ENCODE data around the gene PDLIM5.

The PDLIM5 gene

DNA sequence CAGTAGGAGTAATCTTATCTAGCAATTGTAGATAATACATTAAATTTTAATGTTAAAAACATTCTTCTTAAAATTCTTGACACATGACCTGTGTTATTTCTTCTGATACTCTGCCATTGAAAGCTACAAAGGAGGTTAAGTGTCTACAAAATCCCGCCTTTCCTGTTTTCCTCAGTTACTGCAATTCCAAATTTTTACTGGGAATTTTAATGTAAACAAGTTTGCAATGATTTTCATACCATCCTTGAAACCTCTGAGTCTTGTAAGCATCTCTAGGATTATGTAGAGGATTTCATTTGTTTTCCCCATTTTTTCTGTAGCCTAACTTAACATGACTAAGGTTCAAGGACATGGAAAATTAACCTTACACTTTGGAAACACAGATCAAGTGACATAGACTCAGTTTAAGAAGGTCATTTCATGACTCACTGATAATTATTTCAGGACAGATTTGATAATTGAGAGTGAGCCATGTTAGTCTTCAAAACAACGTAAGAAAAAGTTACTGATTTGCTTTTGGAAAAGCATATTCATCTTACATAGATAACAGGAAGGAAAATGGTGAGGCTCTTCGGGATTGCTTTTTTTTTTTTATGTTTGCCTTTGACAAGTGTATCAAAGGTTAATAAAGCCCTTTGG lies 39.6 kb upstream of the PDLIM5 start:
- H3K4me3 ChIP-seq (ENCODE audit: low read depth, low read length) = no peak overlapping the region
- DNase-seq (ENCODE audit: low read depth, low spot score) = no peak
- ChIA-PET POLR2A (no interaction called here), CTCF (interaction anchor here (1.5 kb wide), 1 partner anchor 17 kb away, joined by 4 read pairs; no protein-coding TSS in a partner anchor)
- TF ChIP-seq, protein P1, sequence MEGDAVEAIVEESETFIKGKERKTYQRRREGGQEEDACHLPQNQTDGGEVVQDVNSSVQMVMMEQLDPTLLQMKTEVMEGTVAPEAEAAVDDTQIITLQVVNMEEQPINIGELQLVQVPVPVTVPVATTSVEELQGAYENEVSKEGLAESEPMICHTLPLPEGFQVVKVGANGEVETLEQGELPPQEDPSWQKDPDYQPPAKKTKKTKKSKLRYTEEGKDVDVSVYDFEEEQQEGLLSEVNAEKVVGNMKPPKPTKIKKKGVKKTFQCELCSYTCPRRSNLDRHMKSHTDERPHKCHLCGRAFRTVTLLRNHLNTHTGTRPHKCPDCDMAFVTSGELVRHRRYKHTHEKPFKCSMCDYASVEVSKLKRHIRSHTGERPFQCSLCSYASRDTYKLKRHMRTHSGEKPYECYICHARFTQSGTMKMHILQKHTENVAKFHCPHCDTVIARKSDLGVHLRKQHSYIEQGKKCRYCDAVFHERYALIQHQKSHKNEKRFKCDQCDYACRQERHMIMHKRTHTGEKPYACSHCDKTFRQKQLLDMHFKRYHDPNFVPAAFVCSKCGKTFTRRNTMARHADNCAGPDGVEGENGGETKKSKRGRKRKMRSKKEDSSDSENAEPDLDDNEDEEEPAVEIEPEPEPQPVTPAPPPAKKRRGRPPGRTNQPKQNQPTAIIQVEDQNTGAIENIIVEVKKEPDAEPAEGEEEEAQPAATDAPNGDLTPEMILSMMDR (IDR thresholded peaks at IDR 0.05; ENCODE audit: insufficient read depth, low read length, missing control alignments) = no peak

DNA sequence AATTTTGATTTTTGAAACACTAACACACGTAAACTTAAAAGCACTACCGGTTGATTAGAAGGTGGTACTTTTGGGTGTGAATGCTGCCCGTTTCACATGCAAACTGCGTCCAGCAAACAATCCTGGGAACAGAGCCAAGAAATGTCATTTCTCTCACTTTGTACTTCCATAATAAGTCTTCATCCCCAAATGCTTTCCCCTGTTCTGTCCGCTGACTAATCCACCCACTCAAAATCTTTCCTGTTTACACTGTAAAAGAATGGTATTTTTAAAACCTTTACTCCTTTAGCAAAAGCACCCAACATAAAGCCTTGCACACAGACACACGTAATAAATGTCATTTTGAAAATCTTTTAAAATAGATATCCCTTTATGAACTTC lies 39.1 kb upstream of the PDLIM5 start:
- no peak overlapping the region for H3K4me3 ChIP-seq (ENCODE audit: low read depth, low read length)
- CTCF ChIA-PET = interaction anchor here (0.6 to 1.3 kb wide), 3 partner anchors 47 to 187 kb away, joined by 3 to 5 read pairs (median 4); no protein-coding TSS in a partner anchor
- POLR2A ChIA-PET = no interaction called here

DNA sequence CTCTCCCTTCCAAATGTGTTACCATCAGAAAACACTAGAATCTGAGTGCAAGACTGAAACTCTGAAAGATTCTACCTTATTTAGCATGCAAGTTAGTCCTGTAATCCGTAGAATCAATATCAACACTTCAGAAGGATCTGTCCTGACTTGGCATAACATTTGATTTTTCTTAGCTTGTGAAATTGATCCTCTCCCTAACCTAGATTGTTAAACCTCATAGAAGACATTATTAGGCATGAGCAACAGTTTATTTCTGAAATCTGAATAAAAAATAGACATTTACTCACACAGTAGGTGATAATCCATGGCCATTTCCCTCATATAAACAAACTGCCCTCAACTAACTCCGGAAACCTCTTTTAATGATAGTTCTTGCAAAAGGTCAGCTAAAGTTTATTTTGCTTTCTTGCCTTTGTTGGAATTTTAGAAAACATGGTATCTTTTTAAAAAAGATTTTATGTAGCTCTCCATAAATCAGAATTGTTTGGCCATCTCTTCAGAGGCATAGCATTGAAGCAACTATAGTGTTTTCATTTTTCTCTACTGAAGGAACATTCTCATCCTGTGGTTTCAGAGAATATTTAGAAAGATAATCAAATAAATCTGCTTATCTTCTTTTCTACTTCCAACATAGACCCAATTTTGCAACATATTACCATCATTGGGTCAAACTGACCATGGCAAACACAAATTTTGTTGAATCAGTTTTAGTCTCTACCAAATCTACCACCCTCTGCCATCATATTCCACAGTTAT lies 38.5 kb upstream of the PDLIM5 start:
- no peak overlapping the region for H3K4me3 ChIP-seq (ENCODE audit: low read depth, low read length)
- CTCF ChIA-PET = interaction anchor here (0.6 to 1.7 kb wide), 6 partner anchors 18 to 208 kb away, joined by 3 to 7 read pairs (median 4); no protein-coding TSS in a partner anchor
- POLR2A ChIA-PET = no interaction called here
- DNase-seq (ENCODE audit: low read depth, low spot score) = no peak
- TF ChIP-seq, protein P1 (IDR thresholded peaks at IDR 0.05; ENCODE audit: insufficient read depth, low read length, missing control alignments) = no peak

More for the DNA sequence above, 39.1 kb upstream of the PDLIM5 start:
- TF ChIP-seq, protein P1 (IDR thresholded peaks at IDR 0.05; ENCODE audit: insufficient read depth, low read length, missing control alignments) = no peak
- no peak for DNase-seq (ENCODE audit: low read depth, low spot score)

DNA sequence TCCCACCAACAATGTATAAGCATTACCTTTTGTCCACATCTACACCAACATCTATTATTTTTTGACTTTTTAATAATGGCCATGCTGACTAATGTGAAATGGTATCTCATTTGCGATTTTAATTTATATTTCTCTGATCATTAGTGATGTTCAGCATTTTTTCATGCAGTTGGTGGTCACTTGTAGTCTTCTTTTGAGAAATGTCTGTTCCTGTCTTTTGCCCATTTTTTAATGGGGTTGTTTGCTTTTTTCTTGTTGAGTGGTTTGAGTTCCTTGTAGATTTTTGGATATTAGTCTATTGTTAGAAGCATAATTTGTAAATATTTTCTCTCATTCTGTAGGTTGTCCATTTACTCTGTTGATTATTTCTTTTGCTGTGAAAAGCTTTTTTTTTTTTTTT lies 36.8 kb upstream of the PDLIM5 start:
- CTCF ChIA-PET = no interaction called here
- TF ChIP-seq, protein P1 (IDR thresholded peaks at IDR 0.05; ENCODE audit: insufficient read depth, low read length, missing control alignments) = no peak
- POLR2A ChIA-PET = no interaction called here

DNA sequence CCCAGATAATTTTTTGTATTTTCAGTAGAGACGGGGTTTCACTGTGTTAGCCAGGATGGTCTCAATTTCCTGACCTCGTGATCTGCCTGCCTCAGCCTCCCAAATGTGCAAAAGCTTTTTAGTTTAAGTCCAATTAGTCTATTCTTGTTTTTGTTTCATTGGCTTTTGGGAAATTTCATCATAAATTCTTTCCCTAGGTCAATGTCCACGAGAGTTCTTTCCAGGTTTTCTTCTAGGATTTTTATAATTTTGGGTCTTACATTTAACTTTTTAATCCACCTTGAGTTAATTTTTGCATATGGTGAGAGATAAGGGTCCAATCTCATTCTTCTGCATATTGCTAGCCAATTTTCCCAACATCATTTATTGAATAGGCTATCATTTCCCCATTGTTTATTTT lies 36.3 kb upstream of the PDLIM5 start:
- no peak overlapping the region for H3K4me3 ChIP-seq (ENCODE audit: low read depth, low read length)
- POLR2A ChIA-PET = no interaction called here
- TF ChIP-seq, protein P1 (IDR thresholded peaks at IDR 0.05; ENCODE audit: insufficient read depth, low read length, missing control alignments) = no peak
- CTCF ChIA-PET = no interaction called here
- no peak for DNase-seq (ENCODE audit: low read depth, low spot score)

More for the DNA sequence above, 36.8 kb upstream of the PDLIM5 start:
- DNase-seq (ENCODE audit: low read depth, low spot score) = no peak
- H3K4me3 ChIP-seq (ENCODE audit: low read depth, low read length) = no peak overlapping the region

DNA sequence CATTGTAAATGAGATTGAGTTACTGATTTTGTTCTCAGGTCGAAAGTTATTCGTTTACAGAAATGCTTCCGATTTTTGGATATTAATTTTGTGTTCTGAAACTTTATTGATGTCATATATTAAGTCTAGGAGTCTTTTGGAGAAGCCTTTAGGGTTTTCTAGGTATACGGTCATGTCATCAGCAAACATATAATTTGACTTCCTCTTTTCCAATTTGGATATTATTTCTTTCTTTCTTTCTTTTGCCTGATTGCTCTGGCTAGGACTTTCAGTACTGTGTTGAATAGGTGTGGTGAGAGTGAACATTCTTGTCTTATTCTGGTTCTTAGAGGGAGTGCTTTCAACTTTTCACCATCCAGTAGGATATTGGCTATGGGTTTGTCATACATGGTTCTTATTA lies 35.4 kb upstream of the PDLIM5 start:
- ChIA-PET CTCF (no interaction called here), POLR2A (no interaction called here)
- no peak for DNase-seq (ENCODE audit: low read depth, low spot score)
- no peak overlapping the region for H3K4me3 ChIP-seq (ENCODE audit: low read depth, low read length)
- TF ChIP-seq, protein P1 (IDR thresholded peaks at IDR 0.05; ENCODE audit: insufficient read depth, low read length, missing control alignments) = no peak
